ENCODE results near the gene RYR2.

Gene RYR2

DNA sequence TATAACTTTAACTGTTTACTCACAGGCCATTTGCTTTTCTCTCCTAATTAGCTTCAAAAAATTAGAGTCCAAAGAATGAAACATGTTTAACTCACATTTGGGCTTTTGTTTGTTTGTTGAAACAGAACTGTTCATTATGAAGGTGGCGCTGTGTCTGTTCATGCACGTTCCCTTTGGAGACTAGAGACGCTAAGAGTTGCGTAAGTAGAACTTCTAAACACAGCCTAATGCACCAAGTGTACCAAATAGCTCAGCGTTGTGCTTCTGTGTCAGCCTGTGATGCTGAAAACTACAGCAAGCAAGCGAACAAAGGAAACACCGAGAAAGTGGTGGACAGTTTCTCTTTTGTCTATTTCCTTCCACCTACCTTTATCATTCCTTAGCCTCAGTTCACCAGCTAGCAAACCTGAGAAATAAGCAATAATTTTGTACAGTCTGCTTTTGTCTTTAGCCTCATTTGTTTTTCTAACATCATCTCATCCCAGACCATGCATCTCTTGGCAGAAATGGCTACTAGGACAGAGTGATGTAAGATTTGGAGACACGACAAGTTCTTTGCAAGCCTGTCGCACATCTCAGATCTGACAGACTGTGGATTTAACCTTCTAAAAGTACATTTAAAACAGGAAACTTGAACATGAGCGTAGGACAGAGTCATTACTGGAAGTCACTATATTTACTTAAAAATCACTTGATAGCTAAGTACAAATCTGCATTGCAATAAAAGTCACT is 375.1 kb downstream of the RYR2 start:
- TF ChIP-seq GATA2 (IDR thresholded peaks at IDR 0.05; ENCODE audit: low read depth, low read length): no peak

DNA sequence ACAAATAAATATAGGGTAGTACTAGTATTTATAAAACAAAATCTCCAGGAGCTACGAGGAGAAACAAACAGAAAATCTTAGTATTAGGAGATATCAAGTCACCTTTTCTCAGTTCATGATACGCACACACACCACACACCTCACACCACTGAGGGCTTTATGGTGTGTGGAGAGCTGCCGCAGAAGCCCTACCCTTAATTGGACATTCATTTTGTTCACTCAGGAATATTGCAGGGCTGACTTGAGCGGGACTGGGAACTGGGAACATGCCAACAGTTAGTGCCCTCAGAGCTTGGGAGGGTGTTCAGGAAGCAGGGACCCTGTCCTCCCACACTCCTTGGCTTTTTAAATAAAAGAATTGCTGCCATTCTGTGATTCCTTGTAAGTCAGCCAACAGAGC is 386.8 kb downstream of the RYR2 start:
- no peak for TF ChIP-seq GATA2 (IDR thresholded peaks at IDR 0.05; ENCODE audit: low read depth, low read length)
- no peak for TF ChIP-seq GATA3 (IDR thresholded peaks at IDR 0.05; ENCODE audit: low read depth, low read length)

DNA sequence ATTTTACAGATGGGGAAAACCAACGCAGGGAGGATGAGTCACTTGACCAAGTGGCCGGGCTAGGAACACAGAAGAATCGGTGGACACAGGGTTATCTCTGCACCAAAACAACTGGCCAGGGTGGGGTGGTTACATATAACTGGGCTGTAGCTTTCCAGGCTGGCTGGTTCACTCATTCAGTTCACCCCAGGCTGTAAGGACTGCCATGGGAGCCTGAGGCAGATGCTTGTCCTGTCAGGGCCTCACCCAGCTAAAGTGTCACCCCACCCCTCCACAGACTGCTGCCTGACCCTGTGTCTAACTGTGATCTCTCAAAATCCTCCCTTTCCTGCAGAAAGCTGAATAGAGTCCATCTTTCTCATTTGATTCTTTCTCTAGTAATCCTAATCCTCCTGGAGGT is 387.3 kb downstream of the RYR2 start:
- TF ChIP-seq GATA2 (IDR thresholded peaks at IDR 0.05; ENCODE audit: low read depth, low read length) (no peak), GATA3 (IDR thresholded peaks at IDR 0.05; ENCODE audit: low read depth, low read length) (no peak)

DNA sequence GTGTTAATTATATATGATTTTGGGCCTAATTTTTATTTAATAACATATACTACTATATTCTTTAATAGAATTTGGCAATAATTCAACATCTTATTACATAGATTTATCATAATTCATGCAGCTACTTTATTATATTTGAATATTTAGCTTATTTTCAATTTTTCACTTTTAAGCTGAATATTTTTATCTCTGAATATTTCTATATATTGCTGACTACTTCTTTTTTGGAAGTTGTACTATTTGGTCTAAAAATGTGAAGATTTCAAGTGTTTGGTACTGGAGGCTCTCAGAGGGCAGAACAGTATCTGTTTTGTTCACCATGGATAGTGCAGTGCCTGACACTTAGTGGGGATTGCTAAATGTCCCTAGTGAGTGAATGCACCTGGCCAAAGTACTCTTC is 389.5 kb downstream of the RYR2 start:
- TF ChIP-seq GATA2 (IDR thresholded peaks at IDR 0.05; ENCODE audit: low read depth, low read length): no peak
- no peak for TF ChIP-seq GATA3 (IDR thresholded peaks at IDR 0.05; ENCODE audit: low read depth, low read length)

DNA sequence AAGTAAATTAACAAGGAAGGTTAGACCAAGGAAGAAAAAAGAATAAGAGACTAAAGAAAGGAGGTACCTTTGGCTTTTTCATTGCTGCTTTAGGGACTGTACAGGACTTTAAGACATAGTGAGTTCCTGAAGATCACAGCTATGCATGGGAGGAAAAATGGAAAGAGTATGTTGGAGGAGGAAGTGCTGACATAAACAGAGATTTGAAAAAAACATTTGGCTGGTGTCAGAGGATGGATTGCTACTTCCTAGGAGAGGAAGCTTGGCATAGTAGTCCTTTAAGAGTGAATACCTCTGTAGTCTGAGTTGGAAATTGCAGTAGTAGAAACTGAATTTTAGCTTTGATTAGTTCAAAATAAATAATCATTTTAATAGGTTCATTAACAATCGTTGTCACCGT is 398.4 kb downstream of the RYR2 start:
- TF ChIP-seq GATA2 (IDR thresholded peaks at IDR 0.05; ENCODE audit: low read depth, low read length) (no peak), GATA3 (IDR thresholded peaks at IDR 0.05; ENCODE audit: low read depth, low read length) (no peak)

DNA sequence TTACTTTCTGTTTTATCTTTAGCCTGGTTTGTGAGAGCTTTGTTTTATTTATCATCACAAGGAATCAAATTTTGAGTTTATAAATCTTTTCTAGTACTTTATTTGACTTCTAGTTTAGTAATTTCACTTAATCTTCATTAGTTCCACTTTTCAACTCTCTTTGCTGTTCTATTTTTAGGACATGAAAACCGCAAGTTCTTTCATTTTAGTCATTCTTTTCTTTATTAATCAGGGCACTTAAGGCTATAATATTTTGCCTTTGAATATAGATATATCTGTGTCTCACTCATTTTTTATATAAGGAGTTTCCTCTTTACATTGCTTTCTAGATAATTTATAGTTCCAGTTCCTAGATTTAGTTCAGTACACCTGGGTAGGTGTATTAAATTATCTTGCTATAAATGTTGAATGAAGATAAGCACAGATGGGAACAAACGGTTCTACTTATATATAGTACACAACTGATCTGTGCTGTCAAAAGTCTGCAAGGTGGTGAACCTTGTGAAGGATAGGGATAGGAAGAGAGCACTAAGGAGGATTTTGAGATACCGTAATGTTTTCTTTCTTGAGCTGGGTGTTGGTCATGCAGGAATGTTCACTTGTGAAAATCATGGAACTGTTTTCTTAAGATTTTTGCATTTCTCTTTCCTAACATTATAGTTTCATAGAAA is 402.3 kb downstream of the RYR2 start:
- TF ChIP-seq GATA3 (IDR thresholded peaks at IDR 0.05; ENCODE audit: low read depth, low read length) (no peak), GATA2 (IDR thresholded peaks at IDR 0.05; ENCODE audit: low read depth, low read length) (no peak)

DNA sequence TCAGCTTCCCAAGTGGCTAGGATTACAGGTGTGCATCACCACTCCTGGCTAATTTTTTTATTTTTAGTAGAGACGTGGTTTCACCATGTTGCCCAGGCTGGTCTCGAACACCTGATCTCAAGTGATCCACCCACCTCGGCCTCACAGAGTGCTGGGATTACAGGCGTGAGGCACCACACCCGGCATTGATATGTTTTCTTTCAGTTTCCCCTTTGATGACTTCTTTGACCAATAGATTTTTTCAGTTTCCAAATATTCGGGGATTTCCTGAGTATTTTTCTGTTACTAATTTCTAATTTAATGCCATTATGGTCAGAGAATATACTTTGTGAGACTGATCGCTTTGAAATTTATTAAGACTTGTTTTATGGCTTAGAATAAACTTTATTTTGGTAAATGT is 406.1 kb downstream of the RYR2 start:
- TF ChIP-seq GATA3 (IDR thresholded peaks at IDR 0.05; ENCODE audit: low read depth, low read length): no peak
- no peak for TF ChIP-seq GATA2 (IDR thresholded peaks at IDR 0.05; ENCODE audit: low read depth, low read length)

DNA sequence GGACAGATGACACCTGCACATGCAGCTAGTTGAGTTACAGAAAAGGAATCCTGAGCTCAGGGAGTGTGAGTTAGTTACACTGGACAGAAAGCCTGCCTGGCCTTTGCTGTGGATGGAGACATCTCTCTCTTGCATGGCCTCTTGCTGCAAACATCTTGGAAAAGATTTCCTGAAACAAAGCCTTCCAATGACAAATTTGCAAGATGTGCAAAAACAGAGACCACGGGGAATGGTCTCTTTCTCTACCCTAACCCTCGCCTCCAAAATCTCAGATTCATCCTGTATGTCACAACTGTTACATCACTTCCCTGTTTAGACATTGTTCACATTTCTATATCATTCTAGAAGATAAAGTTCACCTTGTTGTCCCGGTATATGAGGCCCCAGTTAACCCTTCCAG is 415.6 kb downstream of the RYR2 start:
- TF ChIP-seq GATA3 (IDR thresholded peaks at IDR 0.05; ENCODE audit: low read depth, low read length): no peak
- TF ChIP-seq GATA2 (IDR thresholded peaks at IDR 0.05; ENCODE audit: low read depth, low read length): no peak

DNA sequence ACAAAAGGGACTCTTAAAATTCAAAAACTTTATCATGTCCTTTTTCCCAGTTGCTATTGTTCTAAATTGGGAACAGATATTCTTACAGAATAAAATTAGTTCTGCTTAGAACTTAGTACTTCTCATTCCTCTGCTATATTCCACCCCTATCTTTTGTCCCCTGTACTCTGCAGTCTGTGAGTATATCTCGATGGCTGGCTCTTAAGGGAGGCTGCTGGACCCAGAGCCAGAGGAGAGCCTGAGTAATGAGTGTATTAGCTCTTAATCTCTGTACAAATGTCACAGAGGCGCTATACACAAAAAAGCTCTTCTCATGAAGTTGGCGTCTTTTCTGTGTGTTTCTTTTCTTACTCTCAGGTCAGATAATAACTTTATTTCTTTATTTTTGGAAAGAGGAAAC is 425.3 kb downstream of the RYR2 start:
- TF ChIP-seq GATA3 (IDR thresholded peaks at IDR 0.05; ENCODE audit: low read depth, low read length) (no peak), GATA2 (IDR thresholded peaks at IDR 0.05; ENCODE audit: low read depth, low read length) (no peak)

DNA sequence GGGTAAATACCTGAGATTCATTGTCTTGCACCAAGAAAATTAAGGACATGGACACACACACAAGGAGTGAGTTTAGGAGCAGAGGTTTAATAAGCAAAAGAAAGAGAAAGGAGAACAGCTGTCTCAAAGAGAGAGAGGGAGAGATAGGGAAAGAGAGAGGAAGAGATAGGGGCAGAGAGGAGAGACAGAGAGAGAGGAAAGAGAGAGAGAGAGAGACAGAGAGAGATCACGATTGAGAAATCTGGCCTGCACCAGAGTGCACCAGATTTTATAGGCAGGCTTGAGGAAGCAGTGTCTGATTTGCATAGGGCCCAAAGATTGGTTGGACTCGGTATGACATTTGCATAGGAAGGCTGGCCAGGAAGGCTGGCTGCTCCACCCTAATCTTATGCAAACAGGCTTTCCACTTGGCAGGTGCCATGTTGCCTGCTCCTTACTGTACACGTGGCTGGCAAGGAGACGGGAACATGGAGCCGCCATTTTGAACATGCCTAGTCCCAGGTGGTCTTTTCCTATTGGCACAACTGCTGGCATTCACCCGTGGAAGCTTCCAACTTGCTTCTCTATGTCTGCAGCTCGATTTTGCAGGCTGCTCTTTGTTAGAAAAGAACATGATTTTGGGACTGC is 428.8 kb downstream of the RYR2 start:
- no peak for TF ChIP-seq GATA3 (IDR thresholded peaks at IDR 0.05; ENCODE audit: low read depth, low read length)
- no peak for TF ChIP-seq GATA2 (IDR thresholded peaks at IDR 0.05; ENCODE audit: low read depth, low read length)

DNA sequence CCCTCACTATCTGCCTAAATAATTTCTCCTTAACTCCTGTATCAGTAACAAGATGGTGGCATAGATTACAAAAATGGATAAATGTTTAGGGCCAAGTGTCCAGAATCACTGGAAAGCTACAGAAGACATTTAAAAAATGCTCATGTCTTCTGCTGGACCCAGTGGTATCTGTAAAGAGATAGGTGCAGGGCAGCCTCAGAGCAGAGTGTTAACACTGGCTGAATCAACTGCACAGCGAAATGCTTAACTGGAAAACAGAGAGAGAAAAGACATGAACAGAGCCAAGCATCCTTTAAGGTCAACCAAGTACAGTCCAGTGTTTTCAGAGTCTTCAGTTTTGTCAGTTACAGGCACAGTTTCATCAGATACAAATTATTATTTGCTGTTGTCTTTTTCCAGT is 429.4 kb downstream of the RYR2 start:
- TF ChIP-seq GATA2 (IDR thresholded peaks at IDR 0.05; ENCODE audit: low read depth, low read length): no peak

DNA sequence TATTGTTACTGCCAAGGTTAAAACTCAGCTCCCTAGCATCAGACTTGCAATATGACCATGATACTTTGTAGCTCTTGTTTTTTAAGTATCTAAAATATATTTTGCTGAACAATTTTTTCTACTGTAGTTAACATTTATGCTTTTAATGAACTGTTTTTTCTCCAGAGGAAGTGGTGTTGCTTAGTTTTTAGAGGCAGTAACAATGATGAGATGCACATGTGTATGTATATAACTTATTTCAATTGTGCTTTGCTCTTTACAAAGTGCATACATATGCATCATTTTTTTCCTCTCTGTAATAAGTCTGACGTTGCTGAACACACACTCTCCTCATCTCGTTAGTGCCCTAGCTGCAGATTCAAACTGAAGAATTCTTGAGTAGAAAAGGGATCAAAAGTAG is 430.0 kb downstream of the RYR2 start:
- no peak for TF ChIP-seq GATA2 (IDR thresholded peaks at IDR 0.05; ENCODE audit: low read depth, low read length)
- TF ChIP-seq GATA3 (IDR thresholded peaks at IDR 0.05; ENCODE audit: low read depth, low read length): no peak

DNA sequence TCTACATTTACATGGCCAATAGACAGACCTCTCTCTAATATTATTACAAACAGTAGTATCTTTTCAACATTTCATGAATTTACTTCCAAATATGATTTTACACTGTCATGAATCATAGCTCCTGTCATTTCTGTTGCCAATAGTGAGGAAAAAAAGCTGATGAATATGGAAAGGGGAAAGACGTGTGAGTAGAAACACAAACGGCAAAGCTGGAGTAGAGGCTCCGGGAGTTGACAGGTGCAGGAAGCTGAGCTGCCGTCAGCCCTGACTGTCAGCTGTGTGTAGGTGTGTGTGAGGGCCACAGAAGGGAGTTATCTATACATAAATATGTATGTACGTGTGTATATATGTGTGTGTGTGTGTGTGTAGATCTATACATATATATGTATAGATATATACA is 431.9 kb downstream of the RYR2 start:
- no peak for TF ChIP-seq GATA3 (IDR thresholded peaks at IDR 0.05; ENCODE audit: low read depth, low read length)
- TF ChIP-seq GATA2 (IDR thresholded peaks at IDR 0.05; ENCODE audit: low read depth, low read length): no peak

DNA sequence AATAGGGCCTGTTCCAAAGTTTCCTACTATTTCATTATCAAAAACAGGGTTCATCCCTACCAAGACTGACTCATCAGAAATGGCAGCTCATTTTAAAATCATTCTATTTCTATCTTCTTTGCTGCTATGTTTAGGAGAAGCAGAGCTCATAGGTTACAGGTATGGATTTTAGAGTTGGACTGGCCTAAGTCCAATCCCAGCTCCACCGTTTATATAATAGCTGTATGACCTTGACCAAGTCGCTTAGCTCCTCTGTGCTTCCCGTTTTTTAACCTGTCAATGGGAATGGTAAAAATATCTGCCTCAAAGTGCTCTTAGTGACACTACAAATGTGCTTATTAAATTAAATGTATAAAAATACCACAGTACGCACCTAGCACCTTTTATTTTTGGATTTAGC is 436.1 kb downstream of the RYR2 start:
- TF ChIP-seq GATA3 (IDR thresholded peaks at IDR 0.05; ENCODE audit: low read depth, low read length) (no peak), GATA2 (IDR thresholded peaks at IDR 0.05; ENCODE audit: low read depth, low read length) (no peak)

DNA sequence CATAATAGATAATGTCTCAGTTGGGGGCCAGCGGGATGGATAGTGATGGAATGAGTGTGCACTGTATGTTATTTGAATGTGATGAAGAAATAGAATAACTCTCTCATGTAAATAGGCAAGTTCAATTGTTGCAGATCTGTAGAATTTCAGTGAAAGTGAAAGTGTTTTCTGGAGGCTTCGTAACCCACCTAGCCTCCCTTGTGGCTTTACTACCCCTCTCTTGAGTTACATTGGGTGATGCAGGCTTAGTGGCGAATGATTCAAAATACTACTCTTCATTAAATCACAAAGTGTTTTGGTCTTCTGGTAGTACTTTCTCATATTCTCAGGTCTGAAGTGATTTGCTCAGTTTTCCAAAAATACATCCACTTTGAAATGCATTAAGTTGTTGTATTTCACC is 436.9 kb downstream of the RYR2 start:
- TF ChIP-seq GATA2 (IDR thresholded peaks at IDR 0.05; ENCODE audit: low read depth, low read length) (no peak), GATA3 (IDR thresholded peaks at IDR 0.05; ENCODE audit: low read depth, low read length) (no peak)

All from SH-SY5Y (cell line).